Adrenal gland (tissue), 12 donors: ENCODE measurements around the gene CFAP70. TPM values are rescaled to one million over a fixed set of nuclear protein-coding genes. Genes with fewer than 3 reads are reported as not detected.

Experiments
- DNase-seq, 7 donors: peaks; one replicate each; pipeline ENCODE4 v3.0.0-alpha.2; 2019 to 2020
- H3K27ac ChIP-seq, 5 donors: fragments of 200-600 bp; sonication (generic) in 4 of 5; 1 replicate in 3 of 5; 2 replicates in 2 of 5; pipeline versions ENCODE4 v1.5.1 to v1.8.0; 2016 to 2020; ENCODE audit warnings: mild to moderate bottlenecking in 1 of 5
- H3K27me3 ChIP-seq: fragments of 200-600 bp; 2 replicates; pipeline ENCODE4 v1.8.0; 2021
- H3K36me3 ChIP-seq, 2 donors: fragments of 200-600 bp; replicated peaks in 1 of 2; 1 replicate in 1 of 2; 2 replicates in 1 of 2; pipeline versions ENCODE4 v1.5.1 to v1.8.0; 2018 to 2022
- H3K4me1 ChIP-seq, 2 donors: fragments of 200-600 bp; replicated peaks in 1 of 2; 1 replicate in 1 of 2; 2 replicates in 1 of 2; pipeline versions ENCODE4 v1.5.1 to v1.8.0; 2018 to 2021
- H3K4me3 ChIP-seq, 4 donors: fragments of 200-600 bp; sonication (generic) in 3 of 4; one replicate each; pipeline ENCODE4 v1.5.1; 2016 to 2018
- H3K9me3 ChIP-seq, 3 donors: fragments of 200-600 bp; sonication (generic) in 1 of 3; replicated peaks in 1 of 3; 1 replicate in 2 of 3; 2 replicates in 1 of 3; pipeline versions ENCODE4 v1.5.1 to v1.8.0; 2016 to 2021
- CTCF ChIP-seq, 6 experiments: fragments of 450-650 bp in 4 of 6; fragments of 200-600 bp in 2 of 6; sonication (generic) in 1 of 6; IDR thresholded peaks; 1 replicate in 5 of 6; 2 replicates in 1 of 6; pipeline versions ENCODE4 v1.5.1 to v1.8.0; 2016 to 2021; ENCODE audit warnings: antibody characterized with exemption in 6 of 6, mild to moderate bottlenecking in 2 of 6, moderate library complexity in 1 of 6
- POLR2A ChIP-seq, 2 donors: fragments of 450-650 bp; IDR thresholded peaks; one replicate each; pipeline ENCODE4 v1.6.1; 2017; ENCODE audit warnings: antibody characterized with exemption in 2 of 2, mild to moderate bottlenecking in 2 of 2, moderate library complexity in 1 of 2
- WGBS, 4 donors: extraction: QIAGEN DNeasy Blood & Tissue Kit in 2 of 4; methylation state at CpG; one replicate each; pipeline versions ENCODE4 v1.1.5 to v1.1.7; 2013 to 2017; 5-methylcytosine and 5-hydroxymethylcytosine counted together
- intact Hi-C, 2 donors: fragments of 100-400 bp; cut with DNase I; formaldehyde crosslinking; loops; one replicate each; pipeline versions ENCODE4 v1.14.1 to v1.15.0; 2022 to 2023
- polyA plus RNA-seq, 3 donors: library from polyadenylated mRNA; stranded (reverse); fragments of 200-250 nt in 2 of 3; fragments of 350-450 nt in 1 of 3; fragmentation: Illumina TruSeq in 1 of 3; extraction: RNeasy Lipid Tissue Mini Kit (QIAGEN cat#74804) in 1 of 3; gene quantifications; one replicate each; pipeline ENCODE4 v1.2.3, GENCODE V29; 2013 to 2014
- total RNA-seq, 9 donors: library from RNA; depleted of rRNA in 4 of 9; stranded (reverse); fragments of >200 nt in 4 of 9; fragments of 120-200 nt in 1 of 9; fragmentation: NEBNext Ultra II Directional in 1 of 9; extraction: Animal tissue kit (Norgen Biotek cat#: 25700) in 1 of 9; gene quantifications; one replicate each; pipeline versions ENCODE4 v1.1.0 to v1.2.4, GENCODE V29; 2013 to 2023
- donor health status: healthy with polysubstance abuse.
- donor health status: Bipolar disorder and iron deficiency.
- donor health status: DM: yes; HTN: yes; CAD: no.
- donor health status: DM: no; HTN: no; CAD: no.
- donor health status: DM: no; HTN: no; CAD: no.
- donor health status: DM: yes; HTN: yes; CAD: no.

Gene CFAP70
- total and polyA plus RNA-seq, 12 donors = 1.6 to 43.6 (median 6.7) TPM

DNA sequence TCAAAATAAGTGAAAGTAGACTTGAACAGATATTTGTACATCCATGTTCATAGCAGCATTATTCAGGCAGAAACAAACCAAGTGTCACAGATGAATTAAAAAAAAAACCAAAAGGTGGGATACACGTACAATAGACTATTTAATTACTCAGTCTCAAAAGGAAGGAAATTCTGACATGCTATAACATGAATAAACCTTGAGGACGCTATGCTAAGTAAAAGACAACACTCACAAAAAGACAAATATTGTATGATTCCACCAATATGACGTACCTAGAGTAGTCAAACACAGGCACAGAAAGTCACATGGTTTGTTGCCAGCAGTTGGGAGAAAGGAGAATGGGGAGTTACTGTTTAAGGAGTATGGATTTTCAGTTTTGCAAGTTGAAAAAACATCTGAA is 18.0 kb upstream of the CFAP70 start:
- no peak overlapping the region for H3K27ac ChIP-seq
- no peaks in the 10 kb centered on the region for H3K9me3 ChIP-seq
- no peaks in the 10 kb centered on the region for H3K27me3 ChIP-seq
- H3K36me3 ChIP-seq = peaks cover 0 to 60% of the 10 kb centered on the region in 2 donors
- TF ChIP-seq POLR2A (IDR thresholded peaks at IDR 0.05) = no peak
- no peak for TF ChIP-seq CTCF (IDR thresholded peaks at IDR 0.05)
- no peak overlapping the region for H3K4me3 ChIP-seq
- intact Hi-C loops = no loop called here
- no peak for DNase-seq
- peaks cover 0 to 3% of the 10 kb centered on the region in 2 donors for H3K4me1 ChIP-seq
- WGBS, 4 donors = 81 to 88% (median 85%) methylated on average over 3 of the region's 3 CpGs

DNA sequence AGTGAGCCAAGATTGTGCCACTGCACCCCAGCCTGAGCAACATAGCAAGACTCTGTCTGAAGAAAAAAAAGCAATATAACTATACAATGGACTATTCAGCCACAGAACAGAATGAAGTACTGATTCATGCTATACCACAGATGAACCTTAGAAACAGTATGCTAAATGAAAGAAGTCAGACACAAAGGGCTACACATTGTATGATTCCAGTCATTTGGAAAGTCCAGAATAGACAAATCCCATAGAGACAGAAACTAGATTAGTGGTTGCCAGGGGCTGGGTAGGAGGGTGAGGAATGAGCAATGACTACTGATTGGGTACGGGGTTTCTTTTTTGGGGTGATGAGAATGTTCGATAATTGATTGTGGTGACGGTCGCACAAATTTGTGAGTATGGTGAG is 9.6 kb upstream of the CFAP70 start:
- DNase-seq = no peak
- H3K27ac ChIP-seq = no peak overlapping the region
- WGBS, 4 donors = 84 to 97% (median 94%) methylated on average over 4 of the region's 4 CpGs
- H3K4me3 ChIP-seq = no peak overlapping the region
- no peaks in the 10 kb centered on the region for H3K27me3 ChIP-seq
- no peaks in the 10 kb centered on the region for H3K9me3 ChIP-seq
- intact Hi-C loops = no loop called here
- H3K36me3 ChIP-seq = peaks cover 0 to 9% of the 10 kb centered on the region in 2 donors
- no peaks in the 10 kb centered on the region for H3K4me1 ChIP-seq
- TF ChIP-seq POLR2A (IDR thresholded peaks at IDR 0.05) (no peak), CTCF (IDR thresholded peaks at IDR 0.05) (no peak)

- TF ChIP-seq POLR2A (IDR thresholded peaks at IDR 0.05) (no peak), CTCF (IDR thresholded peaks at IDR 0.05) (no peak)
- no peak overlapping the region for H3K27ac ChIP-seq
- 91 to 95% (median 93%) methylated on average over 6 of the region's 6 CpGs for WGBS, 4 donors
- no peaks in the 10 kb centered on the region for H3K27me3 ChIP-seq
- H3K9me3 ChIP-seq = no peaks in the 10 kb centered on the region
- H3K4me3 ChIP-seq = no peak overlapping the region
- H3K36me3 ChIP-seq = peaks cover 0 to 6% of the 10 kb centered on the region in 2 donors
- H3K4me1 ChIP-seq = no peaks in the 10 kb centered on the region
- intact Hi-C loops = no loop called here
- no peak for DNase-seq
Measured at GRCh38 chr10:73366381-73367298, 8.0 kb upstream of the CFAP70 start.

GRCh38 chr10:73364964-73365363 is 6.3 kb upstream of the CFAP70 start:
- no peak overlapping the region for H3K4me3 ChIP-seq
- H3K36me3 ChIP-seq = no peaks in the 10 kb centered on the region
- no peaks in the 10 kb centered on the region for H3K4me1 ChIP-seq
- H3K27ac ChIP-seq = no peak overlapping the region
- intact Hi-C loops = no loop called here
- no peak for TF ChIP-seq POLR2A (IDR thresholded peaks at IDR 0.05)
- no peak for TF ChIP-seq CTCF (IDR thresholded peaks at IDR 0.05)
- no peak for DNase-seq
- H3K9me3 ChIP-seq = no peaks in the 10 kb centered on the region
- no peaks in the 10 kb centered on the region for H3K27me3 ChIP-seq
- 95 to 96% (median 96%) methylated on average over 3 of the region's 3 CpGs for WGBS, 4 donors
